Transverse colon (tissue), 4 donors: ENCODE measurements around the gene C1orf167. TPM values are rescaled to one million over a fixed set of nuclear protein-coding genes. Genes with fewer than 3 reads are reported as not detected.

Experiments
- DNase-seq: peaks from one replicate; pipeline ENCODE4 v3.0.0-alpha.2; 2019
- H3K27ac ChIP-seq, 4 donors: fragments of 200-600 bp; sonication (generic); 2 replicates each; pipeline ENCODE4 v1.5.1; 2016 to 2018; ENCODE audit warnings: inconsistent platforms in 4 of 4
- H3K27me3 ChIP-seq: fragments of 200-600 bp; sonication (generic); 2 replicates; pipeline ENCODE4 v1.5.1; 2017; ENCODE audit warnings: inconsistent platforms
- H3K36me3 ChIP-seq, 4 donors: fragments of 200-600 bp; sonication (generic); 2 replicates each; pipeline ENCODE4 v1.5.1; 2017 to 2019; ENCODE audit warnings: inconsistent platforms in 4 of 4
- H3K4me1 ChIP-seq, 4 donors: fragments of 200-600 bp; sonication (generic); 2 replicates each; pipeline ENCODE4 v1.5.1; 2017 to 2020; ENCODE audit warnings: inconsistent platforms in 4 of 4
- H3K4me3 ChIP-seq, 4 donors: fragments of 200-600 bp; sonication (generic); 1 replicate in 1 of 4; 2 replicates in 3 of 4; pipeline versions ENCODE4 v1.5.1 to v1.6.1; 2017 to 2019; ENCODE audit warnings: inconsistent platforms in 4 of 4
- H3K9me3 ChIP-seq, 2 donors: fragments of 200-600 bp; sonication (generic); 2 replicates each; pipeline ENCODE4 v1.5.1; 2017 to 2019; ENCODE audit warnings: inconsistent platforms in 2 of 2
- EP300 ChIP-seq: sonication (generic); formaldehyde crosslinking; IDR thresholded peaks from one replicate; pipeline ENCODE4 v1.6.1; 2017; ENCODE audit warnings: antibody characterized with exemption, low read depth
- POLR2A ChIP-seq: fragments of 450-650 bp; IDR thresholded peaks from one replicate; pipeline ENCODE4 v1.6.1; 2016; ENCODE audit warnings: antibody characterized with exemption, mild to moderate bottlenecking, moderate library complexity
- POLR2AphosphoS5 ChIP-seq, 3 donors: sonication (generic); formaldehyde crosslinking; IDR thresholded peaks; one replicate each; pipeline ENCODE4 v1.6.1; 2016; ENCODE audit warnings: antibody characterized with exemption in 3 of 3
- WGBS, 2 donors: methylation state at CpG; one replicate each; pipeline ENCODE4 v1.1.5; 2018; ENCODE audit warnings: low coverage in 1 of 2; 5-methylcytosine and 5-hydroxymethylcytosine counted together
- in situ Hi-C, 4 donors: fragments of 200-750 bp; cut with MboI; loops; one replicate each; pipeline versions ENCODE4 v1.15.0 to v1.15.1; 2017; ENCODE audit warnings: low sequenced_read_pairs in 3 of 4, low pct_ligation_motif_present in 1 of 4, low pct_unique_long_range_greater_than_20kb in 1 of 4
- intact Hi-C: fragments of 100-400 bp; cut with DNase I; formaldehyde crosslinking; loops from one replicate; pipeline ENCODE4 v1.15.1; 2023; ENCODE audit warnings: low total_unique reads
- total RNA-seq, 4 donors: library from RNA; depleted of rRNA; stranded (reverse); fragments of >200 nt; gene quantifications; one replicate each; pipeline ENCODE4 v1.1.0, GENCODE V29; 2016
- TF ChIP-seq, protein P1 (sequence below), 5 experiments: fragments of 200-600 bp in 3 of 5; fragments of 450-650 bp in 2 of 5; sonication (generic) in 3 of 5; IDR thresholded peaks; 1 replicate in 2 of 5; 2 replicates in 3 of 5; pipeline ENCODE4 v1.5.1; 2016 to 2017; ENCODE audit warnings: antibody characterized with exemption in 5 of 5, inconsistent platforms in 3 of 5, mild to moderate bottlenecking in 2 of 5, moderate library complexity in 1 of 5

C1orf167 gene
- total RNA-seq, 4 donors from 2014 or later = 0.48 TPM; not detected in 3

DNA sequence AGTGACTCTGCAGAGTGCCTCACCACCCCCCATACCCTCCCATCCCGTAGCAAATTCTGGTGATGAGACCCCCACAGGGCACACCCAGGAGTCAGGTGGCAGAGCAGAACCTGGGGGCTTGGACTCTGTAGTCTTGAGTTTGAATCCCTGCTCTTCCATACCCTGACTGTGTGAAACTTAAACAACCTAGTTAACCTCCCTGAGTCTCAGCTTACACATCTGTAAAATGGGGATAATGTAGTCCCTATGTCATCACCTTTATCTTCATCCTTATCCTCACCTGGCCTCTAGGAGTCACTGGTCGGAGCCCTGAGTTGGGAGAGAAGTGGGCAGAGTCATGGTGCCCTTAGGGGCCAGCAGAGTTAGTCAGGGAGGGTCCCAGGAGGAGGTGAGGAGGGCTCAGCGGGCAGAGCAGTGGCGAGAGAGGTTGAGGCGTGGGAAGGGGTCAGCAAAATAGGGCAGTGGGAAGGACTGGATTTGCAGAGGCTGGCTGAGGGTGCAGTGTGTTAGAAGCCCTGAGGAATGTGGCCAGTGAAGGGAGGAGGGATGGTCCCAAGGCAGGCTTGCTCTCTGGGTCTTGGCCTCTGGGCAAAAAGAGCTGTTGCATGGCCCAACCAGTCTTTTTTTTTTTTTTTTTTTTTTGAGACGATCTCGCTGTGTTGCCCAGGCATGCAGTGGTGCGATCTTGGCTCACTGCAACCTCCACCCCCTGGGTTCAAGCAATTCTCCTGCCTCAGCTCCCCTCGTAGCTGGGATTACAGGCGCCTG, 18.6 kb downstream of the C1orf167 start:
- in situ Hi-C loops (no loop called here), intact Hi-C loops (no loop called here)
- Histone ChIP-seq H3K36me3 (no peaks in the 10 kb centered on the region), H3K4me1 (peaks cover 9 to 12% (median 9%) of the 10 kb centered on the region in 4 donors), H3K27me3 (no peaks in the 10 kb centered on the region), H3K27ac (no peak overlapping the region), H3K9me3 (no peaks in the 10 kb centered on the region), H3K4me3 (no peak overlapping the region)
- no peak for TF ChIP-seq POLR2A
- no peak for TF ChIP-seq EP300
- no peak for TF ChIP-seq POLR2AphosphoS5 (IDR thresholded peaks at IDR 0.05)
- TF ChIP-seq, protein P1, sequence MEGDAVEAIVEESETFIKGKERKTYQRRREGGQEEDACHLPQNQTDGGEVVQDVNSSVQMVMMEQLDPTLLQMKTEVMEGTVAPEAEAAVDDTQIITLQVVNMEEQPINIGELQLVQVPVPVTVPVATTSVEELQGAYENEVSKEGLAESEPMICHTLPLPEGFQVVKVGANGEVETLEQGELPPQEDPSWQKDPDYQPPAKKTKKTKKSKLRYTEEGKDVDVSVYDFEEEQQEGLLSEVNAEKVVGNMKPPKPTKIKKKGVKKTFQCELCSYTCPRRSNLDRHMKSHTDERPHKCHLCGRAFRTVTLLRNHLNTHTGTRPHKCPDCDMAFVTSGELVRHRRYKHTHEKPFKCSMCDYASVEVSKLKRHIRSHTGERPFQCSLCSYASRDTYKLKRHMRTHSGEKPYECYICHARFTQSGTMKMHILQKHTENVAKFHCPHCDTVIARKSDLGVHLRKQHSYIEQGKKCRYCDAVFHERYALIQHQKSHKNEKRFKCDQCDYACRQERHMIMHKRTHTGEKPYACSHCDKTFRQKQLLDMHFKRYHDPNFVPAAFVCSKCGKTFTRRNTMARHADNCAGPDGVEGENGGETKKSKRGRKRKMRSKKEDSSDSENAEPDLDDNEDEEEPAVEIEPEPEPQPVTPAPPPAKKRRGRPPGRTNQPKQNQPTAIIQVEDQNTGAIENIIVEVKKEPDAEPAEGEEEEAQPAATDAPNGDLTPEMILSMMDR (IDR thresholded peaks at IDR 0.05) = no peak
- no peak for DNase-seq
- 80 to 92% methylated on average over 2 to 9 of the region's 10 CpGs for WGBS, 2 donors

- Histone ChIP-seq H3K36me3 (no peaks in the 10 kb centered on the region), H3K4me3 (no peak overlapping the region), H3K9me3 (no peaks in the 10 kb centered on the region), H3K27me3 (no peaks in the 10 kb centered on the region), H3K27ac (no peak overlapping the region), H3K4me1 (peaks cover 9 to 14% (median 10%) of the 10 kb centered on the region in 4 donors)
- no peak for TF ChIP-seq POLR2AphosphoS5 (IDR thresholded peaks at IDR 0.05)
- no peak for TF ChIP-seq POLR2A
- TF ChIP-seq EP300 = no peak
- TF ChIP-seq, protein P1 (IDR thresholded peaks at IDR 0.05) = no peak
- no peak for DNase-seq
- WGBS, 2 donors = 96% methylated on average over 12 of the region's 12 CpGs; no CpG with 5 or more reads in 1 of the 2 donors
- in situ Hi-C loops = no loop called here
- intact Hi-C loops = no loop called here
Measured at GRCh38 chr1:11781297-11781696, 19.3 kb downstream of the C1orf167 start.

- peaks cover 13 to 22% (median 16%) of the 10 kb centered on the region in 4 donors for H3K4me1 ChIP-seq
- TF ChIP-seq POLR2AphosphoS5 (IDR thresholded peaks at IDR 0.05) = no peak
- TF ChIP-seq POLR2A = no peak
- TF ChIP-seq, protein P1 (IDR thresholded peaks at IDR 0.05) = no peak
- TF ChIP-seq EP300 = no peak
- no peak for DNase-seq
- 82% methylated on average over 6 of the region's 6 CpGs; no CpG with 5 or more reads in 1 of the 2 donors for WGBS, 2 donors
- no peaks in the 10 kb centered on the region for H3K9me3 ChIP-seq
- no peak overlapping the region for H3K4me3 ChIP-seq
- no peaks in the 10 kb centered on the region for H3K36me3 ChIP-seq
- H3K27me3 ChIP-seq = no peaks in the 10 kb centered on the region
- H3K27ac ChIP-seq = no peak overlapping the region
- in situ Hi-C loops (no loop called here), intact Hi-C loops (no loop called here)
Measured at GRCh38 chr1:11782127-11782708, 20.2 kb downstream of the C1orf167 start.

DNA sequence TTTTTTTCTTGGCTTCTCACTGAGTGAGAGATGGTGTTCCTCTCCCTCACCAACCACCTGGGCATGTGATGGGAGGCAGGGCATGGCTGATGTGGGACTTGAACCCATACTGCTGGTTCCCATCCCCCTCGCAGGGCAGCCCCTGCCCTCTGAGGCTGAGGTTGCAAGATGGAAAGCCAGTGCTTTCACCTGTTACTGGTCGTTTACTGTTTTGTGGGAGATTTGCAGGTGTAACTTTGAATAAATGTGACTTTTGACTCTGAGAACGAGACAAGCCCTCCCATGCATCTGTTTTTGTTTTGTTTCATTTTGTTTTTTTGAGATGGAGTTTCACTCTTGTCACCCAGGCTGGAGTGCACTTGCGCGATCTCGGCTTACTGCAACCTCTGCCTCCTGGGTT, 21.6 kb downstream of the C1orf167 start:
- Histone ChIP-seq H3K4me1 (peaks cover 27 to 35% (median 30%) of the 10 kb centered on the region in 4 donors), H3K27ac (no peak overlapping the region), H3K4me3 (no peak overlapping the region), H3K9me3 (no peaks in the 10 kb centered on the region), H3K27me3 (no peaks in the 10 kb centered on the region), H3K36me3 (no peaks in the 10 kb centered on the region)
- DNase-seq = no peak
- in situ Hi-C loops (no loop called here), intact Hi-C loops (no loop called here)
- no peak for TF ChIP-seq POLR2AphosphoS5 (IDR thresholded peaks at IDR 0.05)
- TF ChIP-seq, protein P1 (IDR thresholded peaks at IDR 0.05) = no peak
- no peak for TF ChIP-seq EP300
- TF ChIP-seq POLR2A = no peak
- 70 to 88% methylated on average over 4 to 6 of the region's 6 CpGs for WGBS, 2 donors
